HL-60 (cell line): Measurements from ENCODE around the gene SACS.

ENCODE experiments used
- DNase-seq, 2 experiments: peaks; one replicate each; pipeline ENCODE4 v3.0.0-alpha.2; 2010 to 2020; ENCODE audit warnings: low read depth in 1 of 2, low spot score in 1 of 2
- H3K27ac ChIP-seq: fragments of 250-450 bp; sonication (Bioruptor Pico); replicated peaks from 2 replicates; pipeline ENCODE4 v1.5.1; 2020; ENCODE audit warnings: mild to moderate bottlenecking, moderate library complexity
- H3K27me3 ChIP-seq: fragments of 250-450 bp; sonication (Bioruptor Pico); 2 replicates; pipeline ENCODE4 v1.5.1; 2021; ENCODE audit warnings: mild to moderate bottlenecking, moderate library complexity; ENCODE audit not compliant: insufficient read depth, poor library complexity, severe bottlenecking
- H3K4me3 ChIP-seq: replicated peaks from 2 replicates; pipeline ENCODE4 v1.5.1; 2011; ENCODE audit warnings: mild to moderate bottlenecking, control low read depth, low read length; ENCODE audit not compliant: insufficient read depth
- CTCF ChIP-seq: IDR thresholded peaks from one replicate; pipeline ENCODE4 v1.5.1; 2011; ENCODE audit warnings: low read length, control low read depth, inconsistent platforms; ENCODE audit not compliant: insufficient read depth
- GABPA ChIP-seq: IDR thresholded peaks from 2 replicates; pipeline ENCODE4 v1.6.1; 2012; ENCODE audit warnings: low read depth
- POLR2AphosphoS5 ChIP-seq: IDR thresholded peaks from 2 replicates; pipeline ENCODE4 v1.6.1; 2012; ENCODE audit warnings: low read depth
- REST ChIP-seq: IDR thresholded peaks from 2 replicates; pipeline ENCODE4 v1.6.1; 2012; ENCODE audit warnings: low read depth; ENCODE audit not compliant: insufficient replicate concordance
- SPI1 ChIP-seq: IDR thresholded peaks from 2 replicates; pipeline ENCODE4 v1.6.1; 2012; ENCODE audit warnings: low read depth, mild to moderate bottlenecking, borderline replicate concordance

SACS gene

DNA sequence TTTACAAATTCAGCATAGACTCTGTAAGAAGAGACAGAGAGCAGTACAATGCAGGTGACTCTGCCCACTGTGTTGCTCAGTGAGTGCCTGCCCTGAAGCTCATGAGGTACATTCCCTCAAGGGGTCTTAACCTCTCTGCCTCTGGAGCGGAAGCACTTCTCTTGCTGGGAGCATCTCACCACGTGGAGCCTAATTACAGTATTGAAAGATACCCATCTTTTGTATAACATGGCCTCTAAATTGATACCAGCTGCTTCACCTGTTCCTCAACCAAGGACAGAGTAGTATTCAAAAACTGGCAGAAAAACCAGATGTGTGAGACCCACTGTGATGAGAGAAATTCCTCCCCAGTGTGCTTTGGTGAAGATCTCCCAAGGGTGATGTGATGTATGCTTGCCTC lies 77.1 kb downstream of the SACS start:
- DNase-seq = no peak
- H3K4me3 ChIP-seq = no peak overlapping the region
- H3K27me3 ChIP-seq = no peaks in the 10 kb centered on the region
- TF ChIP-seq GABPA = no peak
- no peak for TF ChIP-seq POLR2AphosphoS5
- no peak for TF ChIP-seq REST
- no peak for TF ChIP-seq SPI1
- no peak for TF ChIP-seq CTCF
- H3K27ac ChIP-seq = no peak overlapping the region

GRCh38 chr13:23354520-23354919 lies 79.0 kb downstream of the SACS start:
- H3K4me3 ChIP-seq = no peak overlapping the region
- no peak overlapping the region for H3K27ac ChIP-seq
- TF ChIP-seq POLR2AphosphoS5 (no peak), CTCF (no peak), GABPA (no peak), SPI1 (no peak), REST (no peak)
- no peaks in the 10 kb centered on the region for H3K27me3 ChIP-seq
- DNase-seq = no peak

DNA sequence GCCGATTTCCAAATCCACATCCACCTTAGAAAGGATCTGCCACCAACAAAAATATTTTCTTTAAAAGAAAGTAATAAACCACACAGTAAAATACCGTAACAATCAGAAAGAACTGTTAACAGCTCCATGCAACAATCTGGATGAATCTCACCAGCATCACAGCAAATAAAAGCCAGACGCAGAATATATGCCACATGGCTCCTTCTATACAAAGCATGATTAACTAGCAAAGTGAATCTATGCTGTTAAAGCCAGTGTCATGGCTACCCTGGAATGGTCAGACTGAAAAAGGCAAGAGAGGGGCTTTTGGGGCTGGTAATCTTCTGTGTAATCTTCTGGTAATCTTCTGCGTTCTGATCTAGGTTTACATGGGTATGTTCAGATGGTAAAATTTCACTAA lies 81.3 kb downstream of the SACS start:
- no peak overlapping the region for H3K27ac ChIP-seq
- H3K27me3 ChIP-seq = no peaks in the 10 kb centered on the region
- TF ChIP-seq REST = no peak
- TF ChIP-seq SPI1 = no peak
- no peak for TF ChIP-seq CTCF
- TF ChIP-seq POLR2AphosphoS5 = no peak
- no peak for TF ChIP-seq GABPA
- no peak for DNase-seq
- H3K4me3 ChIP-seq = no peak overlapping the region
